ENCODE measurements around the gene GPR35. TPM values are rescaled to one million over a fixed set of nuclear protein-coding genes. Genes with fewer than 3 reads are reported as not detected.
"Not testable (repeated sequence)": the region's sequence is repeated elsewhere in the genome, so short reads cannot be mapped to it uniquely, and the experiment has no call there.

GPR35 gene
- polyA plus RNA-seq, 2 donors = 2.1 to 3.1 TPM

DNA sequence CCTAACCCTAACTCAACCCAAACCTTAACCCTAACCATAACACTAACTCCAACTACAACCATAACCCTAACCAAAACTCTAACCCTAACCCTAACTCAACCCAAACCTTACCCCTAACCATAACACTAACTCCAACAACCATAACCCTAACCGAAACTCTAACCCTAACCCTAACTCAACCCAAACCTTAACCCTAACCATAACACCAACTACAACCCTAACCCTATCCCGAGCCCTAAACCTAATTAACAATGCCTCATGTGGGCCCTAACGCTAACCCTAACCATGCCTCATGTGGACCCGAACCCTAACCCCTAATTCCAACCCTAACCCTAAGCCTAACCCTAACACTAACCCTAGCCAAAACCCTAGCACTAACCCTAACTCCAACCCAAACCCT, 11.5 kb upstream of the GPR35 start:
- Histone ChIP-seq H3K27ac (ENCODE audit: low read depth in 2 of 2, low read length in 1 of 2) (no peak overlapping the region), H3K4me1 (ENCODE audit: control insufficient read depth in 2 of 2, insufficient read depth in 2 of 2, low read length in 1 of 2) (peaks cover 2% of the 10 kb centered on the region in 2 donors), H3K27me3 (ENCODE audit: control insufficient read depth in 1 of 2, insufficient read depth in 2 of 2, low read length in 2 of 2) (no peaks in the 10 kb centered on the region), H3K36me3 (ENCODE audit: control insufficient read depth in 2 of 2, insufficient read depth in 2 of 2, low read length in 1 of 2) (no peaks in the 10 kb centered on the region), H3K9me3 (ENCODE audit: control insufficient read depth in 2 of 2, insufficient read depth in 1 of 2, low read depth in 1 of 2, low read length in 1 of 2) (no peaks in the 10 kb centered on the region), H3K4me3 (ENCODE audit: low read depth in 1 of 2, low read length in 2 of 2) (no peak overlapping the region)
- WGBS, 2 donors = 95 to 98% methylated on average over 4 of the region's 4 CpGs

DNA sequence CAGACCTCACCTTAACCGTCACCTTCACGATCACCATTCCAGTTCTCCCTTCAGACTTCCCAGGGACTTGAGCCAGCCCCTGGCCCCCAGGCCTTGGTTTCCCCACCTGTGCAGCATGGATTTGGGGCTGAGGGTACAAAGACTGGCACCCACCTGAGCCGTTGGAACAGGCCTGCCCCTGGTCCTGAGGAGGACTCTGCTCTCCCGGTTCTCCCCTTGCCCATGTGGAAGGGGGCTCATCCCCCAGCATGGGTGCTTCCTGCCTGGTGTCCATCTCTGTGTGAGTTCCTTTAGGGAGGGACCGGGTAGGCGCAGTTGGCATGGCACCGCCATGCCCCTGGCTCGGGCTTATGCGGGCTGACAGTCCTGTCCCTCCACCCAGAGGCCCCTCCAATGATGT, 10.9 kb upstream of the GPR35 start:
- 94 to 97% methylated on average over 9 of the region's 9 CpGs for WGBS, 2 donors
- Histone ChIP-seq H3K27ac (ENCODE audit: low read depth in 2 of 2, low read length in 1 of 2) (no peak overlapping the region), H3K36me3 (ENCODE audit: control insufficient read depth in 2 of 2, insufficient read depth in 2 of 2, low read length in 1 of 2) (no peaks in the 10 kb centered on the region), H3K4me3 (ENCODE audit: low read depth in 1 of 2, low read length in 2 of 2) (no peak overlapping the region), H3K9me3 (ENCODE audit: control insufficient read depth in 2 of 2, insufficient read depth in 1 of 2, low read depth in 1 of 2, low read length in 1 of 2) (no peaks in the 10 kb centered on the region), H3K27me3 (ENCODE audit: control insufficient read depth in 1 of 2, insufficient read depth in 2 of 2, low read length in 2 of 2) (no peaks in the 10 kb centered on the region), H3K4me1 (ENCODE audit: control insufficient read depth in 2 of 2, insufficient read depth in 2 of 2, low read length in 1 of 2) (peaks cover 2% of the 10 kb centered on the region in 2 donors)

DNA sequence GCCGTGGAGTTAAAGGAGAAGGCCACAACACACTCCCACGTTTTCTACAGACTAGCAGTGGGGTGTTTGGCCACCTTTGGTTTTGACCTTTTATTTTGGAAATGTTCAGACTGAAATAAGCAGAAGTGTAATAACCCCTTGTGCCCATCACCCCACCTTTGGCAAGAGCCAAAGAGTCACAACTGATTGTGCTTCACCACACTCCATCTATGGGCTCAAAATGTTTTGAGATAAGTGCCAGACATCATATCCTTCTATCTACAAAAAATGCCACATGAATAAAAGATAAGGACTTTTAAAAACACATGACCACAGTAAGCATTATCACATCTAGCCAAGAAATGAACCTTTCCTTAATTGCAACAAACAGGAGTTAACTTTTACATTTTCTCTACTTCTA, 9.9 kb upstream of the GPR35 start:
- peaks cover 2% of the 10 kb centered on the region in 2 donors for H3K4me1 ChIP-seq (ENCODE audit: control insufficient read depth in 2 of 2, insufficient read depth in 2 of 2, low read length in 1 of 2)
- H3K4me3 ChIP-seq (ENCODE audit: low read depth in 1 of 2, low read length in 2 of 2) = no peak overlapping the region
- WGBS, 2 donors = 74 to 92% methylated on average over 2 of the region's 2 CpGs
- H3K27me3 ChIP-seq (ENCODE audit: control insufficient read depth in 1 of 2, insufficient read depth in 2 of 2, low read length in 2 of 2) = no peaks in the 10 kb centered on the region
- no peak overlapping the region for H3K27ac ChIP-seq (ENCODE audit: low read depth in 2 of 2, low read length in 1 of 2)
- no peaks in the 10 kb centered on the region for H3K36me3 ChIP-seq (ENCODE audit: control insufficient read depth in 2 of 2, insufficient read depth in 2 of 2, low read length in 1 of 2)
- no peaks in the 10 kb centered on the region for H3K9me3 ChIP-seq (ENCODE audit: control insufficient read depth in 2 of 2, insufficient read depth in 1 of 2, low read depth in 1 of 2, low read length in 1 of 2)

DNA sequence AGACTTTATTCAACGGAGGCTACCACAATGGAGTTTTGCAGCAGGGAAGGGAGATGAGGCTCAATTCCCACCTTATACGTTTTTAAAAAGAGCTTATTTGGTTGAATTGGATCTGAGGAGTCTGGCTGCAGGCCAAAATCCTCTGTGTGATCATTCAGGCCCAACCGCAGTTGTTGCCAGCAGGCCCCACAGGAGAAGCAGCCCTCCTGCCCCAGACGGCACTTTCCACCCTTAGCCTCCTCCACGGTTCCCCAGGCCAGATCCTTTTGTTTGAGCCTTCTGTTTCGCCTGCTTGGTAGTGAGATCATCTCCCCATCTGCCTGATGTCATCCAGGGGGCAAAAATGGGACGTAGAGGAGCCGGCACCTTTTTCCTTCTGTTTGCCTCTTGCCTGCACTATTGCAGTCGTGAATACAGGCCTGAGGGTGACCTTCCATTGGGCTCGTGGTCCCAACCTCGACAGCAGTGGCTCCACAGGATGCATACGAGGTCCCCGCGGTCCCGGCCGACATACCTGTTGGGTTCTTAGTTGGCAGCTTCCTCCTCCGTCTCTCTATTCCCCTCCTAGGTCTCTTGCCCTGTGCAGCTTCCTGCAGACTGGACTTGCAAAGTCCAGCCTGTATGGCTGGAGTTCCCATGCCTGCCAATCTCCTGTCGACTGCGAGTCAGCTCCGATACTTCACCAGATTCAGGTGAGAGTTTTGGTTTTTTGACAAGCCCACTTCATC, 9.3 kb upstream of the GPR35 start:
- Histone ChIP-seq H3K9me3 (ENCODE audit: control insufficient read depth in 2 of 2, insufficient read depth in 1 of 2, low read depth in 1 of 2, low read length in 1 of 2) (no peaks in the 10 kb centered on the region), H3K4me1 (ENCODE audit: control insufficient read depth in 2 of 2, insufficient read depth in 2 of 2, low read length in 1 of 2) (peaks cover 2% of the 10 kb centered on the region in 2 donors), H3K27ac (ENCODE audit: low read depth in 2 of 2, low read length in 1 of 2) (no peak overlapping the region), H3K27me3 (ENCODE audit: control insufficient read depth in 1 of 2, insufficient read depth in 2 of 2, low read length in 2 of 2) (no peaks in the 10 kb centered on the region), H3K4me3 (ENCODE audit: low read depth in 1 of 2, low read length in 2 of 2) (no peak overlapping the region), H3K36me3 (ENCODE audit: control insufficient read depth in 2 of 2, insufficient read depth in 2 of 2, low read length in 1 of 2) (no peaks in the 10 kb centered on the region)
- WGBS, 2 donors = 82 to 86% methylated on average over 20 of the region's 20 CpGs

DNA sequence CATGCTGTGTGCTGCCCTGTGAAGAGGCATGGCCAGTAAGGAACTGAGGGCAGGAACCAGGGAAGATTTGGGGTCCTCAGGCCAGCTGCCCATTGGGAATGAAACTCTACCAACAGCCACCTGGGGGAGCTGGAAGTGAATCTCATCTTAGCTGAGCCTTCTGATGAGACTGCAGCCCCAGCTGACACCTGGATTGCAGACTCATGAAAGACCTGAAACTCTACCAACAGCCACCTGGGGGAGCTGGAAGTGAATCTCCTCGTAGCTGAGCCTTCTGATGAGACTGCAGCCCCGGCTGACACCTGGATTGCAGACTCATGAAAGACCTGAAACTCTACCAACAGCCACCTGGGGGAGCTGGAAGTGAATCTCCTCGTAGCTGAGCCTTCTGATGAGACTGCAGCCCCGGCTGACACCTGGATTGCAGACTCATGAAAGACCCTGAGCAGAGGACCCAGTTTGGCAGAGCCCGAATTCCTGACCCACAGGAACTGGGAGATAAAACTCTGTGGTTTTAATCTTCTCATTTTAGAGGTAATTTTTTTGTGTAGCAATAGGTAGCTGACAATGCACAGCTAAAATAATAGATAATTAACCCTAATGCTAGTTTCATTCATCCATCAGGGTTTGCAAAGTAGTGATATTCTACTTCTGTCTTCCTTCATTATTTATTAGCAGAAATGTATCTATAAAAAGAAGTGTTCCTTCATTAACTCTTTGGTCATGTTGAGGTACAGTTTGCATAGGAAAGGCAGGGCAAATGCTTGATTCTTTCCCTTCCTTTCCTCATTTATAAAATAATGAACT, 8.2 kb upstream of the GPR35 start:
- H3K4me1 ChIP-seq (ENCODE audit: control insufficient read depth in 2 of 2, insufficient read depth in 2 of 2, low read length in 1 of 2) = not testable (repeated sequence)
- 82 to 92% methylated on average over 5 of the region's 5 CpGs for WGBS, 2 donors

DNA sequence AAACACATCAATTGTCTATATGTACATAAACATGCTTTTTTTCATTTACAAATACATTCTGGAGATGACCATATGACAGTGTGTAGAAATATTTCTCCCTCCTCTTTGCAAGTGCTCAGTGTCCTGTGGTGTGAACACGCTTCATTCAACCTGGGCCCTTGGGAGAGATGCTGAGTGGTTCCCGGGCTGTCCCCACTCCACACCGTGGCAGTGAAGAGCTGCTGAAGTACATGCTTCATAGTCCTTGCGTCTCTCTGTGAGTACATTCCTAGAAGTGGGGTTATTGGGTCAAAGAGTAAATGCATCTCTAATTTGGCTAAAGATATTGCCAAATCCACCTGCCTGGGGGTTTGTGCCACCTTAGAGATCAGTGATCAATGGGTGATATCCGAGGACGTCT, 6.5 kb upstream of the GPR35 start:
- H3K27me3 ChIP-seq (ENCODE audit: control insufficient read depth in 1 of 2, insufficient read depth in 2 of 2, low read length in 2 of 2) = no peaks in the 10 kb centered on the region
- peaks cover 0 to 2% of the 10 kb centered on the region in 2 donors for H3K4me1 ChIP-seq (ENCODE audit: control insufficient read depth in 2 of 2, insufficient read depth in 2 of 2, low read length in 1 of 2)
- no peaks in the 10 kb centered on the region for H3K36me3 ChIP-seq (ENCODE audit: control insufficient read depth in 2 of 2, insufficient read depth in 2 of 2, low read length in 1 of 2)
- H3K9me3 ChIP-seq (ENCODE audit: control insufficient read depth in 2 of 2, insufficient read depth in 1 of 2, low read depth in 1 of 2, low read length in 1 of 2) = no peaks in the 10 kb centered on the region
- H3K4me3 ChIP-seq (ENCODE audit: low read depth in 1 of 2, low read length in 2 of 2) = no peak overlapping the region
- 81 to 84% methylated on average over 6 of the region's 6 CpGs for WGBS, 2 donors
- no peak overlapping the region for H3K27ac ChIP-seq (ENCODE audit: low read depth in 2 of 2, low read length in 1 of 2)

More for the DNA sequence above, 8.2 kb upstream of the GPR35 start:
- not testable (repeated sequence) for H3K9me3 ChIP-seq (ENCODE audit: control insufficient read depth in 2 of 2, insufficient read depth in 1 of 2, low read depth in 1 of 2, low read length in 1 of 2); H3K27me3 ChIP-seq (ENCODE audit: control insufficient read depth in 1 of 2, insufficient read depth in 2 of 2, low read length in 2 of 2); H3K4me3 ChIP-seq (ENCODE audit: low read depth in 1 of 2, low read length in 2 of 2); H3K36me3 ChIP-seq (ENCODE audit: control insufficient read depth in 2 of 2, insufficient read depth in 2 of 2, low read length in 1 of 2); H3K27ac ChIP-seq (ENCODE audit: low read depth in 2 of 2, low read length in 1 of 2)

DNA sequence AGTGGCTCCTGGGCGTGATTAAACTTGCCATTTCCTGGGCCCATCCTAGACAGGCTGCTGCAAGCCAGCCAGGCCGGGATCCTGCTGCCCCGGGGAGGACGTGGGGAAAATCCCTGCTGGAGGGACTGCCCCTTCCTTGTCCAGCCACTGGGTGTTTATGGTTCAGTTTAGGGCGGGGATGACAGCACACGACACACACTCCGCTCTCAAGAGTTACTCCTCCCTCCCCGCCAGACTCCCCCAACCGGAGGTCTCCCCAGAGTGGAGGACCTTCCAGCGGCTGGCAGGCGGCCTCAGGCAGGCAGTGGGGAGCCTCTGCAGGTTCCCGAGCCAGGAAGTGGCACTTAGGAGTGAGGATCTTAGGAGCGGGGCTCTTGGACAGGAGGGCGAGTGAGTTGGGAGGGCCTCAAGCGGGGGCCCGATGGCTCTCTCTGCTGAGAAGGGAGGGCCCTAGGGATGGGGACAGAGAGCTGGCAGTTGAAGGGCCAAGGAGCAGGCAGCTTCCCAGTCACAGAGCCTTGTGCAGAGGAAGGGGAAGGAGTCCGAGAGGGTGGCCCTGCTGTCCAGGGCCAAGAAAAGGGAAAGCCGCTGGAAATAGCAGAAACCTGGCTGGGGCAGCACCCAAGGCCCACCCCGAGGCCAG, 5.7 kb upstream of the GPR35 start:
- no peak overlapping the region for H3K27ac ChIP-seq (ENCODE audit: low read depth in 2 of 2, low read length in 1 of 2)
- H3K4me3 ChIP-seq (ENCODE audit: low read depth in 1 of 2, low read length in 2 of 2) = no peak overlapping the region
- WGBS, 2 donors = 78 to 86% methylated on average over 19 of the region's 19 CpGs
- no peaks in the 10 kb centered on the region for H3K9me3 ChIP-seq (ENCODE audit: control insufficient read depth in 2 of 2, insufficient read depth in 1 of 2, low read depth in 1 of 2, low read length in 1 of 2)
- no peaks in the 10 kb centered on the region for H3K36me3 ChIP-seq (ENCODE audit: control insufficient read depth in 2 of 2, insufficient read depth in 2 of 2, low read length in 1 of 2)
- H3K4me1 ChIP-seq (ENCODE audit: control insufficient read depth in 2 of 2, insufficient read depth in 2 of 2, low read length in 1 of 2) = no peaks in the 10 kb centered on the region
- H3K27me3 ChIP-seq (ENCODE audit: control insufficient read depth in 1 of 2, insufficient read depth in 2 of 2, low read length in 2 of 2) = no peaks in the 10 kb centered on the region

DNA sequence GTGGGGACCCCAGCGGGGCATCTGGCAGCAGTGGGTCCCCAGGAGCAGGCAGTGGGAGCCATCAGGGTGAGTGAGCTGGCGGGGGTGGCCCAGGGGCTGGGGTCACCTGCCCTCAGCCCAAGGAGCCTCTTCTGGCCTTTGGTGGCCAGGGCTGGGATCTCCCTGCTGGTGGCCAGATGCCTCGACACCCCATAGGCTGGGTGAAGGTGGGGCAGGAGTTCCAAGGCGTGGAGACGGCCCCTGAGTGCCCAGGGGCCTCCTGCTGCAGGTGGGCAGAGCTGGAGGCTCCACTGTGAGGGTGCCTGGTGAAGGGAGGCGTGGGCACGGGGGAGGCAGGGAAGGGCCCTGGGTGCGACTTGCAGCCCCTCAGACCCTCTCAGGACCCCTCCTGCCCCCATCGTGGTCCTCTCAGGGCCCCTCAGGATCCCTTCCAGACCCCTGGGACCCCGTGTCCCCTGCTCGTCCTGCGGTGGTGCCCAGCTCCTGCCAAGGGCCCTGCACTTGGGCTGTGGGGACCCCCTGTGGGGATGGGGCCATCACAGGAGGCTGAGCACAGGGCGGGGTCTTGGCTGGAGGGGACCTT, 5.0 kb upstream of the GPR35 start:
- Histone ChIP-seq H3K4me1 (ENCODE audit: control insufficient read depth in 2 of 2, insufficient read depth in 2 of 2, low read length in 1 of 2) (no peaks in the 10 kb centered on the region), H3K27me3 (ENCODE audit: control insufficient read depth in 1 of 2, insufficient read depth in 2 of 2, low read length in 2 of 2) (no peaks in the 10 kb centered on the region), H3K36me3 (ENCODE audit: control insufficient read depth in 2 of 2, insufficient read depth in 2 of 2, low read length in 1 of 2) (no peaks in the 10 kb centered on the region), H3K9me3 (ENCODE audit: control insufficient read depth in 2 of 2, insufficient read depth in 1 of 2, low read depth in 1 of 2, low read length in 1 of 2) (no peaks in the 10 kb centered on the region), H3K4me3 (ENCODE audit: low read depth in 1 of 2, low read length in 2 of 2) (no peak overlapping the region), H3K27ac (ENCODE audit: low read depth in 2 of 2, low read length in 1 of 2) (no peak overlapping the region)
- WGBS, 2 donors = 86 to 92% methylated on average over 9 to 13 of the region's 13 CpGs

DNA sequence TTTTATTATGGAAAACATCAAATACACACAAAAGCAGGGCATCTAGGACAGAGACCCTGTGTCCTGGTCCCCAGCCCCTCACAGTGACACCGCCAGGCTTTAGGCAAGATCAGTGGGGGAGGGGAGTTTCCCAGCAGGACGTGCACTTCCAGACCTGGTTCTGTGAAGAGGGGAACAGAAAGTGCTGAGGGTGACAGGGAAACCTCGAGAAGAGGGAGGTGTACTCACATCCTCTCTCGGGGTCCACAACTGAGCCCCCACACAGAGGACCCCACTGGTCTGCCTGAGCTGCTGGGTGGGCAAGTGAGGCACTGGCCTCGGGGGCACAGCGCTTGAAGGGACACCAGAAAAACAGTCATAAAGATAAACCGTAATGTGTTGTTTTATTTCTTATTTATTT, 4.4 kb upstream of the GPR35 start:
- Histone ChIP-seq H3K4me3 (ENCODE audit: low read depth in 1 of 2, low read length in 2 of 2) (no peak overlapping the region), H3K27ac (ENCODE audit: low read depth in 2 of 2, low read length in 1 of 2) (no peak overlapping the region), H3K4me1 (ENCODE audit: control insufficient read depth in 2 of 2, insufficient read depth in 2 of 2, low read length in 1 of 2) (no peaks in the 10 kb centered on the region), H3K27me3 (ENCODE audit: control insufficient read depth in 1 of 2, insufficient read depth in 2 of 2, low read length in 2 of 2) (no peaks in the 10 kb centered on the region), H3K9me3 (ENCODE audit: control insufficient read depth in 2 of 2, insufficient read depth in 1 of 2, low read depth in 1 of 2, low read length in 1 of 2) (no peaks in the 10 kb centered on the region), H3K36me3 (ENCODE audit: control insufficient read depth in 2 of 2, insufficient read depth in 2 of 2, low read length in 1 of 2) (no peaks in the 10 kb centered on the region)
- 75 to 81% methylated on average over 7 of the region's 7 CpGs for WGBS, 2 donors

Data from esophagus (tissue), 2 donors.